ENCODE measurements around the gene SCN5A.

DNA sequence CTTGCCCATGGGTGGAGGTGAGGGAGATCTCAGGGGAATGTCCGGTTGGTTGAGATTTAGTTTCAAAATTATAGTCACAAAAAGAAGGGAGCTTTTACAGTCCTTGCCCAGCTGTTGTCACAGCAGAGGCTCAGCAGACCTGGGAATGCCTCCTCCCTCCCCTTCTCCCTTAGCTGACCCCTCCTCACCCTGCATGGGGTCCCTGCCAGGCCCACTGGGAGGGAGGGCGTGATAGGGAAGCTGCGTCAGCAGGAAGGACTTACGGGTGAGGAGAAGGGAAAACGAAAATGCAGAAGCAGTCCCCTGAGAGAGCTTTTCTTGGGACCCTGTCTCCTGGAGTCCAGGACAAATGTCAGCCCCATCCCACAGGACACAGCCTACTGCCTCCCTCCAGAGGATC lies 18.9 kb downstream of the SCN5A start:
- TF ChIP-seq, protein P1, sequence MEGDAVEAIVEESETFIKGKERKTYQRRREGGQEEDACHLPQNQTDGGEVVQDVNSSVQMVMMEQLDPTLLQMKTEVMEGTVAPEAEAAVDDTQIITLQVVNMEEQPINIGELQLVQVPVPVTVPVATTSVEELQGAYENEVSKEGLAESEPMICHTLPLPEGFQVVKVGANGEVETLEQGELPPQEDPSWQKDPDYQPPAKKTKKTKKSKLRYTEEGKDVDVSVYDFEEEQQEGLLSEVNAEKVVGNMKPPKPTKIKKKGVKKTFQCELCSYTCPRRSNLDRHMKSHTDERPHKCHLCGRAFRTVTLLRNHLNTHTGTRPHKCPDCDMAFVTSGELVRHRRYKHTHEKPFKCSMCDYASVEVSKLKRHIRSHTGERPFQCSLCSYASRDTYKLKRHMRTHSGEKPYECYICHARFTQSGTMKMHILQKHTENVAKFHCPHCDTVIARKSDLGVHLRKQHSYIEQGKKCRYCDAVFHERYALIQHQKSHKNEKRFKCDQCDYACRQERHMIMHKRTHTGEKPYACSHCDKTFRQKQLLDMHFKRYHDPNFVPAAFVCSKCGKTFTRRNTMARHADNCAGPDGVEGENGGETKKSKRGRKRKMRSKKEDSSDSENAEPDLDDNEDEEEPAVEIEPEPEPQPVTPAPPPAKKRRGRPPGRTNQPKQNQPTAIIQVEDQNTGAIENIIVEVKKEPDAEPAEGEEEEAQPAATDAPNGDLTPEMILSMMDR (IDR thresholded peaks at IDR 0.05): no peak
- no peak for TF ChIP-seq POLR2AphosphoS5 (IDR thresholded peaks at IDR 0.05; ENCODE audit: low read depth, low read length)
- no peak for TF ChIP-seq SIN3A (IDR thresholded peaks at IDR 0.05; ENCODE audit: borderline replicate concordance, insufficient read depth, low read depth, low read length)

Data from Panc1 (cell line).